DMS153 treated with DMSO at 0.1 percent for 48 hours (cell line): Measurements from ENCODE around the gene EPHA1.

Experiments
- DNase-seq: peaks from one replicate; lab custom pipeline; 2025; ENCODE audit not compliant: unreplicated experiment; lab: John Stamatoyannopoulos, UW

The EPHA1 gene

GRCh38 chr7:143375298-143376034 is 33.2 kb downstream of the EPHA1 start:
- DNase-seq = no peak

DNA sequence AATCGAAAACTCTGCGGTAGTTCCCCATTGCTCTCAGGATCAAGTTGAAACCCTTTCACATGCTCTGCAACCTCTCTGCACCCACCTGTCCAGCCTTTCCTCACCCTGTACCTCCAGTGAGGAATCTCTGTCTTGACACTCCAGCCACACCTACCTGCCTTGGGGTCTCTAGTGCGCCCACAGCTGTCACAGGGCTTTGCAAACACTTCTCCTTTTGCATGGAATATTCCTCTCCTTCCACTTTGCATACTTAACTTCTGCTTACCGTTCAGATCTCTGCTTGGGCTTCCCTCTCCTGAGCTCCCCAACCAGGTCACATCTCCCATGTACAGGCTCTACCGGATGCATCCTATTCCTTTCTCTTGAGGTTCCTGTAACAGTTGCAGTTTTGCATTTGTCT is 34.1 kb downstream of the EPHA1 start:
- DNase-seq = no peak

- no peak for DNase-seq
Observed at GRCh38 chr7:143373255-143373794, 35.3 kb downstream of the EPHA1 start.

DNA sequence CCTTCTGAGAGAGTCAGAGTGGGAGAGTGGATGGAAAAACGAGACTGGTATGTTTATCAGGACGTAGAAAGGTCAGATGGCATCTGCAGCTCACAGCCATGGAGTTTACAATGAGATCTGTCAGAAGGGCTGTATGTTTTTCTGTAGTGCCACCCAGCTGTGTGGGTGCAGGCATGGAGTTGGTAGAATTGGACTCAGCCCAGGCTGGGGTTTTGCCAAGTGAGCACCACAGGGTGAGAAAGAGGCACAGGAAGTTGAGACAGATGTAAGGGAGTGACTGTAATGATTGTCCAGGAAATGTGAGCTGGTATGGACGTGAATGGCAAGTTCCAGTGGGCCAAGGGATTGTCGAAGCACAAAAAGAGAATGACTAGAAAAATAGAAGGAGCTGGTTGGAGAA is 36.6 kb downstream of the EPHA1 start:
- no peak for DNase-seq

DNA sequence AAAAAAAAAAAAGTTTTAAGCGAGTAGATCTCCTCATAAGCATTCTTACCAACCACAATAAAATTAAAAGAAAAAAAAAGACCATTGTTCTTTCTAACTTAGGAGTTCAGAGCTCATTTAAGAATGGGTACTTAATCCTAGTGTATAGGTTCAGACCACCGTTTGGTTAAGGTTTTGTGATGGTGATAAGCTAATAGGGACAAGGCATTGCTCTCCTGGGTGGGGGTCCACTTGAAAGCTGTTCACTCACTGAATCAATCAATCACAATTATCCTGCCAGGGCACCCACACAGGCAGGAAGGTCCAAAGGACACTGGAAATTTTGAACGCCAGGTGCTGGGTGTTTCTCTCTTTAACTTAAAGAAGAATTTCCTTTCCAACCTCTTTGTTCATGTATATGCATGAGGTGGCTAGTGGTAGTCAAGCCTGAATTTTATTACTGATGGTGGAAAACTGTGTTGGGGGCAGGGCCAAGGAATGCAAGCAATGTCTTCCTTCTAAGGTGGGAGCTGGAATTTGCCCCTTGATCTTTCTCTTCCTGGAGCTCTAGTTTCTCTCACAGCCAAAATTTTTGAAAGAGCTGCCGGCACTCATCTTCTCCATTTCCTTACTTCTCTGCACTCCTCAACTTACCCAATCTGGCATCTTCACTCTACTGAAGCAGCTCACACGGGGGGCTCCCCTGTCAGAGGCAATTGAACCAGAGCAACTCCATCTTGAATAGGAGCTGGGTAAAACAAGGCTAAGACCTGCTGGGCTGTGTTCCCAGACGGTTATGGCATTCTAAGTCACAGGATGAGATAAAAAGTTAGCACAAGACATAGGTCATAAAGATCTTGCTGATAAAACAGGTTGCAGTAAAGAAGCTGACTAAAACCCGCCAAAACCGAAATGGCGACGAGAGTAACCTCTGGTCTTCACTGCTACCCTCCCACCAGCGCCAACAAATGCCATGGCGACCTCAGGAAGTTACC is 38.7 kb downstream of the EPHA1 start:
- no peak for DNase-seq

- DNase-seq = no peak
Observed at GRCh38 chr7:143368387-143368786, 40.3 kb downstream of the EPHA1 start.

DNA sequence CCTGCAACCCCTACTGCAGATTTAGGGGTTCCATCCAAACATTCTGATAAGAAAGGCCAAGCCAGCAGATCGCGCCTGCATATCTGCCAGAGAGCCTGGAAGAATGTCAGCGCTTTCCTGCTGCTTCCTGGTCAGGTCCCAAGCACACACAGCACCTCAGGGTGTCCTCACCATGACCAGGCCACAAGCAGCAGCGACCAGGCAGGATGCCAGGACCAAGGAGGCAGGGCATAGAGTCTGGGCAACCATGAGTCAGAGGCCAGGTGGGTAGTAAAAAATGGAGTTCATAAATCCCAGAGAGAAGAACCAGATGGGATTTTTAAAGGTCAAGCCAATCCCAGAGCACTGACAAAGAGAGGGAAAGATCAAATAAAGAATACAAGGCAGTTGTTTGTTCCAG is 40.7 kb downstream of the EPHA1 start:
- DNase-seq = no peak

DNA sequence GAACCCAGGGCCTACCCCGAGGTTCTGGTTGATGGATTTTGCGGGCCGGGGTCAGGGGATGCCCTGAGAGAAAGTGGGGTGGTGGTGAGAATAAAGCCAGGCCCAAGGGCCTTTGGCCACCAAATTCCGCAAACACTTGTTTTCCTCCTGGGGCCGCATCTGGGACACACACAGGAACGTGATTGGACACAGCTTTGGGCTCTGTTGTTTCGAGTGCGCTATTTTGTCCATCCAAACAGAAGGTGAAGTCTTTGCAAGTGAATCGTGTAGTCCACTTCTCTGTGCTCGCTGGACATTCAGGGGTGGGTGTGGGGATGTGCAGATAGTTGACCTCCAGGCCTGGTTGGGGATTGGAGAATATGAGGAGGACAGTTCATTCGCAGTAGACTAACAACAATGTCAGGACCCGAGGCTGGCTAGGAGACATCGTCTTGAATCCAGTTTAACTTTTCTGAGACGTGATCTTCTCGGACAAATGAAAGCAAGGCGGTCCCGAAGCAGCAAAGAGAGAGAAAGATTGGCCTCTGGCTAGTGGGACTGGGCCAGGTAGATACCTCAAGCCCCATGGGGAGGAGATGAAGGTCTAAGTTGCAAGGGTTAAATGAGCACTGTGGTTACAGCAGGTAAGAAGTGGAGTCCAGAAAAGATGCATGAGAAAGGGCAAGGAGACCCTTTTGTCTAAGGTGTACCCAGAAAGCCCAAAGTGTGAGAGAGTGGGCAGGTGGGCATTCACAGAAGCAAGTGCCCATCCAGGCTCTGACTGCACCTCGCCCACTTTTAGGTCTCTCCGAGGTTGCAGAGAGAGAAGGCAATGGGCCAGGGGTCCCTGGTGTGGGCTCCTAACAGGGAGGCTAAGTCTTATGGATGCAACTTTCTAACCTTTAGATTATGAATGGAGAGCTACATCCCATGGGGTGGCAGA is 45.4 kb downstream of the EPHA1 start:
- no peak for DNase-seq

DNA sequence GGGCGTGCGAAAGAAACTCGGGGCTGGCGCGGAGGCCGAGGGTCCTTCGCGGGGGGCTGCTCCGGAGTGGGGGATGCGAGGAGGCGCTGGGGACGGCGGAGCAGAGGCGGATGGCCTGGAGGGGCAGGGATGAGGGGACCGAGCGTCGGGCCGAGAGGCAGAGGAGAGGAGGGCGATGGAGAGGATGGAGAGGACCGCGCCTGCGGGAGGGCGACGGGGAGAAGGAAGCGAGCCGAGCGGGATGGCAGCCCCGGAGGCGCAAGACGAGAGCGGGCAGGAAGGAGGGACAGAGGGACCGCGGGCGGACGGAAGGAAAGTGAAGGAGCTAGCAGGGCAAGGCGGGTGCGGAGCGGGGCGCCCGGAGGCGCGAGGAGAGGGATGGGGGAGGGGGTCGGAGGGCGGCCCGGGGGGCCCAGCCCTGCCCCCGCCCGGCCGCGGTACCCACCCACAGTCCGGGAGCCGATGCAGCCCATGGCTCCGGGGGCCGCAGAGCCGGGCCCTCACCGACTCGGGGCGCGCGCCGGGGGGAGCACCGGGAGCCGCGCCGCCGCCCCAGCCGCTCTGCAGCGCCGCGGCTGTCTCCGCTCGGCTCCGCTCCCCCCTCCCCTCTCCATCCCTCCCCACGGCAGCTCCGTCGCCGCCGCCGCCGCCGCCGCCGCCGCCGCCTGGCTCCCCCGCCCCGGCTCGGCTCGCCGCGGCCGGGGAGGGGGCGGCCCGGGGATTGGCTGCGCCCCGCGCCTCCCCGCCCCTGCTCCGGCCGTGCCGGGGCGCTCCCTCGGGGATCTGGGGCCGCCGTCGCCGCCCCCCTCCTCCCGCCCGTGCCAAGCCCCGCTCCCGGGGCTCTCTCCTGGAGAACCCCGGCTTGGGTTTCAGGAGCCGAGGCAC is 46.3 kb downstream of the EPHA1 start, which contains the start of gene FAM131B:
Gene FAM131B (minus strand): TSS at position 583 of the 885 bp plus-strand sequence. CDS start 110 bp downstream, at position 473.
- DNase-seq = no peak

GRCh38 chr7:143361552-143362130 is 47.0 kb downstream of the EPHA1 start:
- DNase-seq = no peak

DNA sequence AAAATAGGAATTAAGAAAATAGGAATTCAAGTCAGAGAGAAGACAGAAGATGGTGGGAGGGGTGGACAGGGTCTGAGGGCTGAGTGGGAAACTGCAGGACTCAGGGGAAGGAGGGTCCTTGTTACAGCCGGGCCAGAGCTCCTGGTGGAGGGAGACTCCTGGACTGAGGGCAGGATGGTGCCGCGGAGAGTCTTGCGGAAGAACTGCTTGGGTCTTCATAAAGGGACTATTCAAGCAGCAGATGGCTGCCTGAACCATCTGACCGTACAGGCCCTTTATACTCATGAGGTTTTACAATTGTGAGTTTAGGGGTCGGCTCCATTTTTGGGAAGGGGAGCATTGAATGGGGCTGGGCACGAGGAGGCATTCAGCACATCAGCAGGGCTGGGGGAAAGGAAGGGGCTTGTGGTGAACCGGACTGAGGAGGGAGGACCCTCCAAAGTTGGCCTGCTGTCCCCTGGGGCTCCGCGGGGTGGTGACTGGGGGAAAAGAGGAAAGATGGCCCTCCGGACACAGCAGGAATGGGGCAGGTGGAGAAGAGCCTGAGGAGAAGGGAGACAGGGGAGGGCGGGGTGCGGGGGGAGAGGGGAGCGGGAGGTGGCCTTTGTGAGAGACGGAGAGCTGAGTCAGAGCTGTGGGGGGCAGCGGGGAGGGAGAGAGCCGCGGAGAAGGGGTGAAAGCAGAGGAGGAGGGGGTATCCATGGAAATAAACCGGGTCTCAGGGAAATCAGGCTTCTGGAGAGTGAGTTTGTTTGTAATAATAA is 47.7 kb downstream of the EPHA1 start:
- DNase-seq = no peak

GRCh38 chr7:143359771-143360353 is 48.8 kb downstream of the EPHA1 start:
- no peak for DNase-seq

DNA sequence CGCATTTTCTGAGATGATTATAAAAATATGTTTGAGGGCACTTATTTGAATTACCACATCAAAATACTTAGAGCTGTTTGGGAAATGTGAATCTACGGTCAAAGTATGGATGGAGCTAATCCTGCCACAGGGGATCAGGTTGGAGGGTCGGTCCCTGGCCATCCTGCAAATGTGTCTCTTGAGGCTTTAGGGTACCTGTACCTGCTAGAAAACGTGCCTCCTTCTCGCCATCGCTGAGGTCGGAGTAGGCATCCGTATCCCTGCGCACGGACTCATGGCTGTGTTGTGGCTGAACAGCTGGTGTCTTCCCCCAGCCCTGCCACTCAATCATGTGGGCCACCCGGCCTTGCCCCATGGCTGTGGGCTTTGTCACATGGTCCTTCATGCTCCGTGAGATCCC is 50.0 kb downstream of the EPHA1 start:
- no peak for DNase-seq

- DNase-seq = no peak
Observed at GRCh38 chr7:143356414-143357050, 52.1 kb downstream of the EPHA1 start.

GRCh38 chr7:143355450-143356385 is 52.9 kb downstream of the EPHA1 start:
- no peak for DNase-seq

DNA sequence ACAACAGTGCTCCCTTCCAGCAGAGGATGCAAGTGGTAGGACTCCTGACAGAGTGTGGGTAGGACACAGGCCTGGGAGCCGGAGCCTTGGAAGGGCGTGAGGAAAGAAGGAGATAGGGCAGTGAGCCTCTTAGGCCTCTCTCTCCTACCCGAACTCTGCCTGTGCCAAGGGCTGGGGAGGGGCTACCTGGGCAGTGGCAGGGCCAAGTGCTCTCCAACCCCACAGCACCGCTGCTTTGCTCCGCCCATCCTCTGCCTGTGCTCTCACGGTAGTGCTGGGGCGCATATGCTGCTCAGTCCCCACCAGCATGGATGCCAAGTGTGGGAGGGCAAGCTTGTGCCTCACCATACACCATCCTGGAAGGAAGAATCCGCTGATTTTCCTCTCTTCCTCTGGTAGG is 53.7 kb downstream of the EPHA1 start:
- no peak for DNase-seq

GRCh38 chr7:143354376-143354775 is 54.3 kb downstream of the EPHA1 start:
- no peak for DNase-seq
